GM18870 (cell line): ENCODE results near the gene PKIG.
"Not testable (repeated sequence)": the region's sequence is repeated elsewhere in the genome, so short reads cannot be mapped to it uniquely, and the experiment has no call there.

ENCODE experiments used
- ATAC-seq: cut with Tn5 transposase; IDR thresholded peaks from one replicate; pipeline ENCODE4 v1.9.1; 2021; ENCODE audit warnings: moderate library complexity; ENCODE audit not compliant: unreplicated experiment

PKIG gene

DNA sequence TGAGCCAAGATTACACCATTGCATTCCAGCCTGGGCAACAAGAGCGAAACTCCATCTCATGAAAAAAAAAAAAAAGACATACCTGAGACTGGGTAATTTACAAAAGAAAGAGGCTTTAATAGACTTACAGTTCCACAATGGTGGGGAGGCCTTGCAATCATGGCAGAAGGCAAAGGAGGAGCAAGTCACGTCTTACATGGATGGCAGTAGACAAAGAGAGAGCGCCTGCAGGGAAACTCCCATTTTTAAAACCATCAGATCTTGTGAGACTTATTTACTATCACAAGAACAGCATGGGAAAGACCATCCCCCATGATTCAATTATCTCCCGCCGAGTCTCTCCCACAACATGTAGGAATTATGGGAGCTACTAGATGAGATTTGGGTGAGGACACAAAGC lies 71.8 kb downstream of the PKIG start:
- ATAC-seq, result not testable (repeated sequence)

DNA sequence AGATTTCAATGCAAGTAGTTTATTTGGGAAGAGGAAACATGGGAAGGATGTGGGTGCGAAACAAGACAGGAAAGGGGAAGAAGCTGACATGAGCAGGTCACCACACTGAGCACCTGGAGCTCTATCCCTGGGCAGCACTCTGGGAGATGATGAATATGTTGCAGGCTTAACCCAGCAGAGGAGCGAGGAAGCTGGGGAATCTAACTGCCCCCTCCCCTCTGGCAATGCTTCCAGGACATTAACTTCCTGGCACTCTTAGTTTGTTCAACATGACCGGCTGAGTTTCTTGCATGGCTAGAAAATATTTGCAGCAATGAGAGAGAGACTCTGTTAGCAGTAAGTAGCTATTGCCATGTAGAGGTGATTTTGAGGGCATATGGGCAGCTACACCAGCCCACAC lies 74.1 kb downstream of the PKIG start:
- no peak for ATAC-seq

DNA sequence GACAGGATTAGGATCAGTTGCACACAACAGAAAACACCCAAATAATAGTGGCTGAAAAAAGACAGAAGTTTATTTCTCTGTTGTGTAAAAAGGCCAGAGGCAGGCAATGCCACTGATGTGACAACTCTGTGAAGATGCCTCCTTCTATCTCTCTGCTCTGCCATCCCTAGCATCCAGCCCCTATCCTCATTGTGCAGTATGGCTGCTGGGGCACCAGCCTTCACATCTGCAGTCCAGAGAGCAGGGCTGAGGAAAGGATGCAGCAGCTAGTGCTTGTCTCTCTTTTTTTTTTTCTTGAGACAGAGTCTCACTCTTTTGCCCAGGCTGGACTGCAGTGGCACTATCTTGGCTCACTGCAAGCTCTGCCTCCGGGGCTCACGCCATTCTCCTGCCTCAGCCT lies 75.5 kb downstream of the PKIG start:
- ATAC-seq, result no peak

DNA sequence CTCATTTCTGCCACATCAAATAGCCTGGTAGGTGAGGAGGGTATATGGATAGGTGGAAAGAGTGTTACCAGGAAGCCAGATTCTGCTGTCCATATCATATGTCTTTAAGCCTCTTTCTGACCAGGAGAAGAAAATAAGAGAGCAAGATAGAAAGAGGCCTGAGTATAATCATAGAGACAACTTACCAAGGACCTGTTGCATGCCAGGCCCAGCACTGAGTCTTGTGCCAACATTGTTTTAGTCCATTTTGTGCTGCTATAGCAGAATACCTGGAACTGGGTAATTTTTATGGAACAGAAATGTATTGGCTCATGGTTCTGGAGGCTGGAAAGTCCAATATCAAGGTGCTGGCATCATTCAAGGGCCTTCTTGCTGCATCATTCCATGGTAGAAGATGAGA lies 76.4 kb downstream of the PKIG start:
- ATAC-seq, result no peak

DNA sequence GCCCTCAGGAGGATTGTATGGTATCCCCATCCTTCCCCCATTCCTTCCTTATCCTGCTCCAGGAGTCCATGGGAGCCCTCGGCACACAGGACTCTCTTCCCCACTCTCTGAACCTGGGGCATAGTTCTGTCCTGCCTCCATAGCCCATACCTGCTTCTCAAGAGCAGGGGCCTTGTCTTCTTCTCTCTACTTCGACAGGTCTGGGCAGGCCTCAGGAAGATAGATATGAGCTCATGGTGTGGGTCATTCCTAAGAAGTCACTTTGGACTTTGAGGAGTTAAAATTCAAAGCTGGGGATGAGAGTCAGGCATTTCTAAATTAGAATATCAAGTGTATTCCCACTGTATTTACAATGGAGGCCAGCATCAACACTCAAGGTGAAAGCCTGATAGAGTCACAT lies 77.6 kb downstream of the PKIG start:
- no peak for ATAC-seq

DNA sequence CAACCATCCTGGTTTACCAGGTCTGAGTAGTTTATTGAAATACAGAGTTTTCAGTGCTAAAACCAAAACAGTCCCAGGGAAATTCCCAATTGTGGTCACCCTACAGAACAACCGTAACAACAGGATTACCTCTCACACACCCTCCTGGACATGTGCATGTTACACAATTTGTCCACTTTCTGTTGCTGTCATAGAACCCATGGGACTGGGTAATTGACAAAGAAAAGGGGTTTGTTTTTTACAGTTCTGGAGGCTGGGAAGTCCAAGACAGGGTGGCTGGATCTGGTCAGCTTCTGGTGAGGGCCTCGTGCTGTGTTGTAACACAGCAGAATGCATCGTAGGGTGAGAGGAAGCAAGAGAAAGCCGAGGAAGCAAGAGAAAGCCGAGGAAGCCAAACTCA lies 78.2 kb downstream of the PKIG start:
- no peak for ATAC-seq

DNA sequence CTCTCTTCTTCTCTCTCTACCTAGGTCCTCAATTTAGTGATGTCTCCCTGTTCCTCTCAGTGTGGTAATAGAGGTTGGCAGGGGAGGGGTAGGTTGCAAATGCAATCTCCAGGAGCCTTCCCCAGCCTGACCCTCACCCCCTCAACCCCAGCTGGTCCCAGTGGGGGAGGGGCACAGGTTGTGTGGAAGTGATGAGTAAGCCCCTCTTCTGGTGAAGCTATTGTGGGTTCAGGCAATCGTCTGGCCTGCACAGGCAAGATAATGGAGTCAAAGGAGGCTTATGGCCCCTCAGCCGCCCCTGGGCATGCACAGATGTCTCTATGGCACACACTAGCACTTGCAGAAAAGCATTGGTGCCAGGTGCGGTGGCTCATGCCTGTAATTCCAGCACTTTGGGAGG lies 79.9 kb downstream of the PKIG start:
- ATAC-seq, result no peak

DNA sequence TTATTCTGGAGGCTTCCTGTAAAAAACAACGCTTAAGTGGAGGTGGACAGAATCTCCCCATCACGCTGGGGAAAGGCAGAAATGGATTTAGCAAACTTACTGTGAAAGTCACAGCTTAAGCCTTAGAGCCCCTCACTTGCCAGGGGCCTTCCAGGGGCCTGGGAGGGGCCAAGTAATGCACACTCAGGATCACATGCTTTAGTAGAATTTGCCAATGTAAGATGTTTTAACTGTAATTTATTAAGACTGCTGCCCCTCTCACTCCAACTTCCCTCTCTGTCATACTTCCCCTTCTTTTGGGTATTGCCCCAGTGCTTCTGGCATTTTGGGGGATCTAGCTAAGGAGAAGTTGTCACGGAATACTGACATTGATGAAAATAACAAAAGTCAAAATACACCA lies 81.8 kb downstream of the PKIG start:
- ATAC-seq, result no peak

DNA sequence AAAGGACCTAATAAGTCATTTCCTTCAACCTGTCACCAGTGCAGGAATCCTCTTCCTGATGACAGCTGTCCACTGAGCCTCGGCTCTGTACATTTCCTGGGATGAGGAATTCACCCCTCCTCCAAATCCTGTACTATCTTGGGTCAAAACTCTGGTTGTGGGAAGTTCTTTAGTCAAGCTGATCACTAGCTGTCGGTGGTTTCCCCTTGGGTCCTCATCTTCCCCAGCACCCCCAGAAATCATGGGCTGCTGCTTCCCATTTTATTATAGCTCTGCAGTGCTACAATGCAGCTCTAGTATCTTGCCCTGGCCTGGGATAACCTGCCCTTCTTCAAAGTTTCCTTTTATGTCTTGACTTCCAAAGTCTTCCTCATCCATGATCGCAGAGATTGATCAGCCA lies 83.7 kb downstream of the PKIG start:
- no peak for ATAC-seq
